Measurements from ENCODE around the gene CCDC82. TPM values are rescaled to one million over a fixed set of nuclear protein-coding genes. Genes with fewer than 3 reads are reported as not detected.

The CCDC82 gene
- total and polyA plus RNA-seq, 9 donors = 14.8 to 31.8 (median 23.0) TPM

- intact Hi-C loops (cut with DNase I) = no loop called here
- no peak for TF ChIP-seq EP300 (IDR thresholded peaks at IDR 0.05)
- no peak for TF ChIP-seq CTCF (IDR thresholded peaks at IDR 0.05)
- no peak for TF ChIP-seq POLR2A (IDR thresholded peaks at IDR 0.05)
- peaks cover 29% of the 10 kb centered on the region for H3K4me1 ChIP-seq (ENCODE audit: insufficient read depth)
- H3K36me3 ChIP-seq = no peaks in the 10 kb centered on the region
- no peaks in the 10 kb centered on the region for H3K9me3 ChIP-seq
- no peak for DNase-seq
- H3K27ac ChIP-seq = no peak overlapping the region
- no peak overlapping the region for H3K4me3 ChIP-seq
- 67 to 81% (median 80%) methylated on average over 2 of the region's 2 CpGs for WGBS, 3 donors
- H3K27me3 ChIP-seq = no peaks in the 10 kb centered on the region
These were observed 72.1 kb downstream of the CCDC82 start for GRCh38 chr11:96317571-96317970.

- DNase-seq = no peak
- 20 to 30% (median 28%) methylated on average over 3 of the region's 3 CpGs for WGBS, 3 donors
- Histone ChIP-seq H3K27me3 (no peaks in the 10 kb centered on the region), H3K36me3 (no peaks in the 10 kb centered on the region), H3K9me3 (no peaks in the 10 kb centered on the region), H3K4me1 (ENCODE audit: insufficient read depth) (peaks cover 30% of the 10 kb centered on the region), H3K4me3 (no peak overlapping the region), H3K27ac (no peak overlapping the region)
- TF ChIP-seq EP300 (IDR thresholded peaks at IDR 0.05) = no peak
- intact Hi-C loops (cut with DNase I) = no loop called here
These were observed 72.8 kb downstream of the CCDC82 start for GRCh38 chr11:96316869-96317268.

GRCh38 chr11:96315476-96315875 lies 74.2 kb downstream of the CCDC82 start:
- no peak for TF ChIP-seq POLR2A (IDR thresholded peaks at IDR 0.05)
- no peak for TF ChIP-seq EP300 (IDR thresholded peaks at IDR 0.05)
- TF ChIP-seq CTCF (IDR thresholded peaks at IDR 0.05) = no peak
- no peak overlapping the region for H3K4me3 ChIP-seq
- 79 to 90% (median 84%) methylated on average over 1 of the region's 1 CpG for WGBS, 3 donors

GRCh38 chr11:96314326-96315020 lies 75.2 kb downstream of the CCDC82 start:
- Histone ChIP-seq H3K4me3 (no peak overlapping the region), H3K27me3 (no peaks in the 10 kb centered on the region), H3K36me3 (no peaks in the 10 kb centered on the region), H3K27ac (no peak overlapping the region), H3K4me1 (ENCODE audit: insufficient read depth) (peaks cover 23% of the 10 kb centered on the region), H3K9me3 (no peaks in the 10 kb centered on the region)
- intact Hi-C loops (cut with DNase I) = no loop called here
- no peak for DNase-seq
- 23 to 34% (median 27%) methylated on average over 4 of the region's 4 CpGs for WGBS, 3 donors
- no peak for TF ChIP-seq POLR2A (IDR thresholded peaks at IDR 0.05)
- no peak for TF ChIP-seq CTCF (IDR thresholded peaks at IDR 0.05)
- TF ChIP-seq EP300 (IDR thresholded peaks at IDR 0.05) = no peak

More at GRCh38 chr11:96315476-96315875, 74.2 kb downstream of the CCDC82 start:
- Histone ChIP-seq H3K4me1 (ENCODE audit: insufficient read depth) (peaks cover 29% of the 10 kb centered on the region), H3K27ac (no peak overlapping the region), H3K27me3 (no peaks in the 10 kb centered on the region), H3K9me3 (no peaks in the 10 kb centered on the region), H3K36me3 (no peaks in the 10 kb centered on the region)
- DNase-seq = no peak
- intact Hi-C loops (cut with DNase I) = no loop called here

- intact Hi-C loops (cut with DNase I) = no loop called here
These were observed 76.5 kb downstream of the CCDC82 start for GRCh38 chr11:96313163-96313562.

More at GRCh38 chr11:96313163-96313562, 76.5 kb downstream of the CCDC82 start:
- H3K4me3 ChIP-seq = no peak overlapping the region
- peaks cover 21% of the 10 kb centered on the region for H3K4me1 ChIP-seq (ENCODE audit: insufficient read depth)
- no peaks in the 10 kb centered on the region for H3K36me3 ChIP-seq
- TF ChIP-seq CTCF (IDR thresholded peaks at IDR 0.05) (no peak), EP300 (IDR thresholded peaks at IDR 0.05) (no peak), POLR2A (IDR thresholded peaks at IDR 0.05) (no peak)
- H3K27ac ChIP-seq = no peak overlapping the region
- 86 to 87% (median 87%) methylated on average over 6 of the region's 6 CpGs for WGBS, 3 donors
- no peaks in the 10 kb centered on the region for H3K27me3 ChIP-seq
- DNase-seq = no peak
- no peaks in the 10 kb centered on the region for H3K9me3 ChIP-seq
